GM12865 (cell line): ENCODE data around the gene RANGRF.

Source experiments
- DNase-seq: peaks from one replicate; pipeline ENCODE4 v3.0.0; 2010; ENCODE audit warnings: low read depth
- H3K4me3 ChIP-seq: 2 replicates; pipeline ENCODE4 v1.5.1; 2011; ENCODE audit warnings: mild to moderate bottlenecking, low read depth, low read length, control low read depth
- CTCF ChIP-seq: IDR thresholded peaks from 2 replicates; pipeline ENCODE4 v1.5.1; 2011; ENCODE audit warnings: low read length, control low read depth, low read depth, inconsistent platforms; ENCODE audit not compliant: insufficient read depth; ENCODE audit errors: missing control alignments

RANGRF gene

GRCh38 chr17:8275421-8276290 is 12.8 kb upstream of the RANGRF start:
- no peak for DNase-seq
- no peak overlapping the region for H3K4me3 ChIP-seq
- no peak for TF ChIP-seq CTCF

- no peak for DNase-seq
- TF ChIP-seq CTCF, result no peak
Measured at GRCh38 chr17:8277317-8277716, 11.2 kb upstream of the RANGRF start.

GRCh38 chr17:8282345-8282744 is 6.1 kb upstream of the RANGRF start:
- H3K4me3 ChIP-seq, result no peak overlapping the region
- DNase-seq, result no peak
- no peak for TF ChIP-seq CTCF

More at GRCh38 chr17:8277317-8277716, 11.2 kb upstream of the RANGRF start:
- H3K4me3 ChIP-seq, result no peak overlapping the region

DNA sequence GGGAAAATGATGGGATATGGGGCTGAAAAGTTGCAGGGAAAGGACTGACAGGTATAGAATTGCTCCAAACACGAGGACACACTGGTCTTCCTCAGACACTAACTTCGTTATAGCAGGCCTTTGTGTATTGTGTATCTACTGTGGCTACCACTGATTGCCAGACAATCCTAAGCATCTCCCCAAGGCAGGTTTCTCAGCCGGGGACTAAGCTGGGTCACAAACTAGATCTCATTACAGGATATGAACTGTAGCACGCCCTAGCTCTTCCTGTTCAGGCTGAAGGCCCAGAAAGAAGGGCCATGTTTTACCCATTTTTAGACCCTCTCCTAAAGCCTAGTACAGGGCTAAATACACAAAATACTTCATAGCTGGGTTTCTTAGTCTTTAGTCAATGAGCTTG is 5.1 kb upstream of the RANGRF start:
- no peak overlapping the region for H3K4me3 ChIP-seq
- no peak for DNase-seq
- TF ChIP-seq CTCF, result no peak

GRCh38 chr17:8284126-8284525 is 4.3 kb upstream of the RANGRF start:
- H3K4me3 ChIP-seq, result no peak overlapping the region
- TF ChIP-seq CTCF, result no peak
- DNase-seq, result no peak

GRCh38 chr17:8285270-8286181 is 2.9 kb upstream of the RANGRF start:
- TF ChIP-seq CTCF, result no peak
- no peak for DNase-seq
- H3K4me3 ChIP-seq, result no peak overlapping the region
